ENCODE data around the gene IDI2. TPM values are rescaled to one million over a fixed set of nuclear protein-coding genes. Genes with fewer than 3 reads are reported as not detected.

The IDI2 gene
- not detected in 5 replicates for total RNA-seq (2022; extraction: Qiagen RNA extraction; ENCODE audit: low read depth)

GRCh38 chr10:1025683-1026082 is at the start of gene IDI2:
Gene IDI2 (minus strand): TSS chr10:1025859. CDS start chr10:1024723, 1,136 bp downstream.

GRCh38 chr10:1056326-1057105 is 30.9 kb upstream of the IDI2 start, which contains the start of gene WDR37:
Gene WDR37 (plus strand): TSS chr10:1056385. CDS start chr10:1072156, 15,771 bp downstream.

GRCh38 chr10:1048732-1049424 is 23.2 kb upstream of the IDI2 start, which contains the start of gene IDI1:
Gene IDI1 (minus strand): TSS chr10:1049119. CDS start chr10:1049003, 116 bp downstream.

GRCh38 chr10:987870-988666 is 37.6 kb downstream of the IDI2 start, which contains the start of gene GTPBP4:
Gene GTPBP4 (plus strand): TSS chr10:988434. CDS start chr10:988480, 46 bp downstream.

Other genes with a start within 250 kb of the IDI2 start
- gene LARP4B, start 94.2 kb downstream of the IDI2 start, total RNA-seq (2022; extraction: Qiagen RNA extraction; ENCODE audit: low read depth), result 30.7 to 37.6 TPM (median 37.2 TPM) in 5 replicates
- gene GTPBP4, start 37.4 kb downstream of the IDI2 start, total RNA-seq (2022; extraction: Qiagen RNA extraction; ENCODE audit: low read depth), result 100 to 115 TPM (median 107 TPM) in 5 replicates
- 25.6 to 33.0 TPM (median 29.8 TPM) in 5 replicates for gene IDI1, start 23.3 kb upstream of the IDI2 start, total RNA-seq (2022; extraction: Qiagen RNA extraction; ENCODE audit: low read depth)
- 7.4 to 8.5 TPM (median 7.8 TPM) in 5 replicates for gene WDR37, start 30.5 kb upstream of the IDI2 start, total RNA-seq (2022; extraction: Qiagen RNA extraction; ENCODE audit: low read depth)

Data from A549 treated with GW870086 at 1 μM for 4 hours (cell line).